Erythroblast (primary cell): Measurements from ENCODE around the gene TMEM86B.

ENCODE experiments used
- GATA1 ChIP-seq: IDR thresholded peaks from 2 replicates; pipeline ENCODE4 v1.6.1; 2011; ENCODE audit warnings: low read depth, mild to moderate bottlenecking, control low read depth, low read length, moderate library complexity
- POLR2A ChIP-seq: IDR thresholded peaks from 2 replicates; pipeline ENCODE4 v1.6.1; 2011; ENCODE audit warnings: mild to moderate bottlenecking, low read length

DNA sequence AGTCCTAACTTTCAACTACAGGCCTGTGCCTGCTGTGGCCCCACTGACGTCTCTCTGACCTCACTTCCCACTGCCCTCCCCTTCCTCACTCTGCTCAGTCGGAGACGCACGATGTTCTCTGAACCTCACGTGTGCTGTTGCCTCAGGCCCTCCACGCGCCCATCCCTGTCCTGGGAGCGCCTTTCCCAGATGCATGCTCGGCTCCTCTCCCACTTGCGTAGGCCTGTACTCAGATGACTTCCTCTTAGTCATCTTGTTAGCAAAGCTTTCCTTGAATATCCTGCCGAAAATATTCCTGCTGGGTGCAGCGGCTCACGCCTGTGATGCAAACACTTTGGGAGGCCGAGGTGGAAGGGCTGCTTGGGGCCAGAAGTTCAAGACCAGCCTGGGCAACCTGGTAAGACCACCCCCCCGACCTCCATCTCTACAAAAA, 39.1 kb downstream of the TMEM86B start:
- TF ChIP-seq POLR2A (no peak), GATA1 (no peak)
